SK-N-SH (cell line): ENCODE data around the gene BSPRY. TPM values are rescaled to one million over a fixed set of nuclear protein-coding genes. Genes with fewer than 3 reads are reported as not detected.

Source experiments
- CTCF ChIA-PET: fragments of 300-600, 350-600 bp; formaldehyde crosslinking; extraction: SDS; loops from one replicate; lab custom pipeline; 2021; lab: Yijun Ruan, JAX
- POLR2A ChIA-PET: fragments of 350-600 bp; sonication (Branson Sonifier 250); formaldehyde crosslinking; extraction: SDS; loops from one replicate; lab custom pipeline; 2020; ENCODE audit warnings: antibody characterized with exemption, inconsistent platforms; lab: Yijun Ruan, JAX
- DNase-seq: peaks from one replicate; pipeline ENCODE4 v3.0.0; 2012
- H2AFZ ChIP-seq: fragments of 200-600 bp; sonication (generic); 2 replicates; pipeline ENCODE4 v1.8.1; 2016; ENCODE audit warnings: antibody characterized with exemption, mild to moderate bottlenecking, low read depth
- H3F3A ChIP-seq: fragments of 200-600 bp; sonication (generic); replicated peaks from 2 replicates; pipeline ENCODE3; 2016; ENCODE audit warnings: antibody characterized with exemption, mild to moderate bottlenecking; ENCODE audit not compliant: insufficient read depth
- H3K27ac ChIP-seq, 2 experiments: fragments of 200-500 bp in 1 of 2; fragments of 200-600 bp in 1 of 2; sonication (Bioruptor generic) in 1 of 2; sonication (generic), shearing (Covaris generic) in 1 of 2; 2 replicates each; pipeline versions ENCODE4 v1.5.1 to v1.6.1; 2014 to 2016; ENCODE audit warnings: low read depth in 2 of 2, inconsistent platforms in 1 of 2, low read length in 1 of 2, mild to moderate bottlenecking in 1 of 2, mixed read lengths in 1 of 2
- H3K27me3 ChIP-seq: fragments of 200-600 bp; sonication (generic), shearing (Covaris generic); 2 replicates; pipeline ENCODE4 v1.6.1; 2016; ENCODE audit warnings: mixed run types; ENCODE audit not compliant: insufficient read depth
- H3K36me3 ChIP-seq, 2 experiments: fragments of 200-500 bp in 1 of 2; fragments of 200-600 bp in 1 of 2; sonication (Bioruptor generic) in 1 of 2; sonication (generic) in 1 of 2; replicated peaks in 1 of 2; 2 replicates each; pipeline versions ENCODE3 to v1.5.1; 2014 to 2016; ENCODE audit warnings: low read length in 1 of 2, mild to moderate bottlenecking in 1 of 2; ENCODE audit not compliant: insufficient read depth in 2 of 2, control insufficient read depth in 1 of 2
- H3K4me1 ChIP-seq, 2 experiments: fragments of 200-500 bp in 1 of 2; fragments of 200-600 bp in 1 of 2; sonication (Bioruptor generic) in 1 of 2; sonication (generic), shearing (Covaris generic) in 1 of 2; 2 replicates each; pipeline versions ENCODE4 v1.5.1 to v1.6.1; 2014 to 2016; ENCODE audit warnings: low read depth in 1 of 2, low read length in 1 of 2, mixed run types in 1 of 2; ENCODE audit not compliant: insufficient read depth in 2 of 2, control insufficient read depth in 1 of 2
- H3K4me2 ChIP-seq: fragments of 200-600 bp; sonication (generic), shearing (Covaris generic); 2 replicates; pipeline ENCODE4 v1.6.1; 2017; ENCODE audit warnings: mixed run types
- H3K4me3 ChIP-seq, 2 experiments: fragments of 200-500 bp in 1 of 2; fragments of 200-600 bp in 1 of 2; sonication (Bioruptor generic) in 1 of 2; sonication (generic), shearing (Covaris generic) in 1 of 2; 2 replicates each; pipeline versions ENCODE4 v1.5.1 to v1.8.1; 2014 to 2016; ENCODE audit warnings: low read depth in 2 of 2, inconsistent platforms in 1 of 2, low read length in 1 of 2, mild to moderate bottlenecking in 1 of 2, mixed read lengths in 1 of 2, moderate library complexity in 1 of 2
- H3K79me2 ChIP-seq: fragments of 200-600 bp; sonication (generic); 2 replicates; pipeline ENCODE4 v1.8.1; 2017; ENCODE audit warnings: mild to moderate bottlenecking; ENCODE audit not compliant: insufficient read depth
- H3K9ac ChIP-seq: fragments of 200-600 bp; sonication (generic); 2 replicates; pipeline ENCODE4 v1.6.1; 2017; ENCODE audit warnings: mixed run types
- H3K9me2 ChIP-seq: fragments of 200-600 bp; sonication (generic); 2 replicates; pipeline ENCODE4 v1.6.1; 2017; ENCODE audit warnings: mixed run types
- H3K9me3 ChIP-seq: fragments of 200-600 bp; sonication (generic); 2 replicates; pipeline ENCODE4 v1.6.1; 2017; ENCODE audit warnings: mixed run types, mild to moderate bottlenecking, moderate library complexity
- H4K20me1 ChIP-seq: fragments of 200-600 bp; sonication (generic); 2 replicates; pipeline ENCODE4 v1.6.1; 2017; ENCODE audit warnings: mild to moderate bottlenecking, mixed run types; ENCODE audit not compliant: insufficient read depth
- EP300 ChIP-seq, 2 experiments: IDR thresholded peaks; 2 replicates each; pipeline versions ENCODE4 v1.4.0 to v1.6.1; 2012; ENCODE audit warnings: borderline replicate concordance in 1 of 2, low read depth in 1 of 2, low read length in 1 of 2
- JUND ChIP-seq: IDR thresholded peaks from 2 replicates; pipeline ENCODE4 v1.4.0; 2012
- MXI1 ChIP-seq: IDR thresholded peaks from 2 replicates; pipeline ENCODE4 v1.6.1; 2012; ENCODE audit warnings: mild to moderate bottlenecking, low read depth, low read length, improper control_type of control experiment
- NFIC ChIP-seq: IDR thresholded peaks from 2 replicates; pipeline ENCODE4 v1.4.0; 2012; ENCODE audit warnings: borderline replicate concordance
- POLR2AphosphoS5 ChIP-seq: IDR thresholded peaks from 2 replicates; pipeline ENCODE4 v1.6.1; 2012; ENCODE audit warnings: low read depth, low read length
- RAD21 ChIP-seq: IDR thresholded peaks from 2 replicates; pipeline ENCODE4 v1.6.1; 2012; ENCODE audit warnings: mild to moderate bottlenecking, low read length
- SMC3 ChIP-seq: IDR thresholded peaks from 2 replicates; pipeline ENCODE4 v1.6.1; 2012; ENCODE audit warnings: low read depth, low read length, improper control_type of control experiment
- TCF12 ChIP-seq: IDR thresholded peaks from 2 replicates; pipeline ENCODE4 v1.4.0; 2012
- WGBS: methylation state at CpG from one replicate; pipeline ENCODE4 v1.1.6; 2017; ENCODE audit warnings: low lambda C conversion rate; 5-methylcytosine and 5-hydroxymethylcytosine counted together
- polyA plus RNA-seq, 3 experiments: library from polyadenylated mRNA; depleted of rRNA; stranded (reverse); fragments of >200 nt; gene quantifications; 2 replicates each; pipeline ENCODE4 v1.2.3, GENCODE V29; 2012
- TF ChIP-seq, protein P1 (sequence below): fragments of 150-350 bp; IDR thresholded peaks from 2 replicates; pipeline ENCODE4 v1.6.1; 2017; ENCODE audit warnings: antibody characterized with exemption, low read length, low read depth, borderline replicate concordance
- TF ChIP-seq, protein P2 (sequence below): IDR thresholded peaks from 2 replicates; pipeline ENCODE4 v1.4.0; 2012; ENCODE audit warnings: low read depth, borderline replicate concordance
- TF ChIP-seq, protein P3 (sequence below): fragments of 200-600 bp; sonication (generic); IDR thresholded peaks from 2 replicates; pipeline ENCODE4 v1.6.1; 2017; ENCODE audit warnings: antibody characterized with exemption, mild to moderate bottlenecking, moderate library complexity

Gene BSPRY
- polyA plus RNA-seq, 1 of the 3 experiments (the other 2 are of a cell fraction) = not detected

DNA sequence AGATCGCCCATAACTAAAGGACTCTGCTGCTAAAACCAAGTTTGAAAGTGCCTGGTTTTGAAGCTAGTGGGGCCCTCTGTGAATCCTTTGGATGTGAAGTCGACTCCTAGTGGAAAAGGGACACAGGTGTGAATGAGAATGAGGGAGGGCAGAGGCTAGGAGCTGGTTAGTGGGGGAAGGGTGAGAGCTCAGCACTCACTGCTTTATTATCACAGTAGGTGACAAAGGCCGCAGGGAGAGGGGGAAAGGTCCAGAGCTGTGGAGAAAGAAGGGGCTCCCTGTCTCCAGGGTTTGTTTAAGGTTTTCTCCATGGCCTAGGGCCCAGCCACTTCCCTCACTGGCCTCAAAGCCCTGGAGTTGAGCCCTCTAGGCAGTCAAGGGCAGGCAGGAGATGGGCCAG is 23.9 kb downstream of the BSPRY start:
- no peaks in the 10 kb centered on the region for H3K79me2 ChIP-seq
- H3K9me2 ChIP-seq = no peaks in the 10 kb centered on the region
- peaks cover 0 to 2% of the 10 kb centered on the region in 2 experiments; a peak in 1 of 4 replicates for H3K4me1 ChIP-seq
- no peak overlapping the region for H3K27ac ChIP-seq
- no peaks in the 10 kb centered on the region for H3F3A ChIP-seq
- no peak for DNase-seq
- 81% methylated on average over 3 of the region's 3 CpGs for WGBS
- H3K4me3 ChIP-seq = no peak overlapping the region
- no peak overlapping the region for H2AFZ ChIP-seq
- ChIA-PET CTCF (interaction anchor here (1.0 to 1.4 kb wide), 3 partner anchors 18 to 64 kb away, joined by 3 to 5 read pairs (median 3); partner anchors contain the start of gene ALAD), POLR2A (interaction anchor here (1.3 kb wide), 1 partner anchor 28 kb away, joined by 3 read pairs; the partner anchor contains the start of gene ALAD)
- no peak overlapping the region for H3K4me2 ChIP-seq
- TF ChIP-seq TCF12 (no peak), POLR2AphosphoS5 (no peak), JUND (no peak), RAD21 (no peak), NFIC (no peak), SMC3 (no peak)
- TF ChIP-seq, protein P1, sequence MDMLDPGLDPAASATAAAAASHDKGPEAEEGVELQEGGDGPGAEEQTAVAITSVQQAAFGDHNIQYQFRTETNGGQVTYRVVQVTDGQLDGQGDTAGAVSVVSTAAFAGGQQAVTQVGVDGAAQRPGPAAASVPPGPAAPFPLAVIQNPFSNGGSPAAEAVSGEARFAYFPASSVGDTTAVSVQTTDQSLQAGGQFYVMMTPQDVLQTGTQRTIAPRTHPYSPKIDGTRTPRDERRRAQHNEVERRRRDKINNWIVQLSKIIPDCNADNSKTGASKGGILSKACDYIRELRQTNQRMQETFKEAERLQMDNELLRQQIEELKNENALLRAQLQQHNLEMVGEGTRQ = no peak
- TF ChIP-seq, protein P2, sequence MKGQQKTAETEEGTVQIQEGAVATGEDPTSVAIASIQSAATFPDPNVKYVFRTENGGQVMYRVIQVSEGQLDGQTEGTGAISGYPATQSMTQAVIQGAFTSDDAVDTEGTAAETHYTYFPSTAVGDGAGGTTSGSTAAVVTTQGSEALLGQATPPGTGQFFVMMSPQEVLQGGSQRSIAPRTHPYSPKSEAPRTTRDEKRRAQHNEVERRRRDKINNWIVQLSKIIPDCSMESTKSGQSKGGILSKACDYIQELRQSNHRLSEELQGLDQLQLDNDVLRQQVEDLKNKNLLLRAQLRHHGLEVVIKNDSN = no peak
- no peaks in the 10 kb centered on the region for H4K20me1 ChIP-seq
- no peak overlapping the region for H3K9ac ChIP-seq
- H3K27me3 ChIP-seq = no peaks in the 10 kb centered on the region
- no peaks in the 10 kb centered on the region for H3K9me3 ChIP-seq
- H3K36me3 ChIP-seq = peaks cover 0 to 14% of the 10 kb centered on the region in 2 experiments

DNA sequence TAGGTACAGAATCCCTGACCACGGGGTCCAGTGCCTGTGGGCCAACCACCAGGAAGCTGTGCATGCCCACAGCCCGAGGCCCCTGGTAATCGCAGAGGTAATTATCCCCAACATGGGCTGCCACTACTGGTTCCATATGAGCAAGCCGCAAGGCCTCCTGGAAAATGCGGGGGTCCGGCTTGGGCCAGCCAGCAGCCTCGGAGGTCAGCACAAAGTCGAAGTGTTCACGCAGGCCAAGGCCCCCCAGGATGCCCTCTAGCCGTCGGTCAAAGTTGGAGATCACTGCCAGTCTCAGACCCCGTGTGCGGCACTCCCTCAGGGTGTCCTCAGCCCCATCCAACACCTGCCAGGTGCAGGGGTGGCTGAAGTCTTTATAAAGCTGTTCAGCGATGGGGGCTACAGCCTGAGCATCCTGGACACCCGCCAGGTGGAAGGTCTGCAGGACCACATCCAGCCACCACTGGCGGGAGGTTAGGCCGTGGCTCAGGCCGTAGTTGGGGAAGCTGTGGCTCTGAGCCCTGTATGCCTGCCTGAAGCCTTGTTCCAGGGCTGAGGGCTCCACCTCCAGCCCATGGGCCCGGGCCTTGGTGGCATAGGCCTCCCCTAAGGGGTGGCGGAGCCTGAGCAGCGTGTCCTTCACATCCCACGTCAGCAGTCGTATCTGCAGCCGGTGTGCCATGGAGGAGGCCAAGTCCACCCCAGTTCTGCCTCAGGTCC is 24.5 kb downstream of the BSPRY start:
- H3K36me3 ChIP-seq = peaks cover 0 to 14% of the 10 kb centered on the region in 2 experiments
- WGBS = 98% methylated on average over 8 of the region's 24 CpGs
- POLR2A ChIA-PET = no interaction called here

More for the DNA sequence above, 24.5 kb downstream of the BSPRY start:
- DNase-seq = no peak
- Histone ChIP-seq H3K9me3 (no peaks in the 10 kb centered on the region), H3K27me3 (no peaks in the 10 kb centered on the region), H4K20me1 (no peaks in the 10 kb centered on the region), H3K9me2 (no peaks in the 10 kb centered on the region), H3K4me3 (no peak overlapping the region), H3K79me2 (no peaks in the 10 kb centered on the region), H3K9ac (no peak overlapping the region), H3K4me1 (peaks cover 0 to 2% of the 10 kb centered on the region in 2 experiments; a peak in 1 of 4 replicates), H3K4me2 (no peak overlapping the region), H3F3A (no peaks in the 10 kb centered on the region), H3K27ac (no peak overlapping the region), H2AFZ (no peak overlapping the region)
- CTCF ChIA-PET = interaction anchor here (1.0 to 1.4 kb wide), 3 partner anchors 18 to 64 kb away, joined by 3 to 5 read pairs (median 3); partner anchors contain the start of gene ALAD
- no peak for TF ChIP-seq RAD21
- no peak for TF ChIP-seq MXI1
- TF ChIP-seq JUND = no peak
- TF ChIP-seq, protein P3, sequence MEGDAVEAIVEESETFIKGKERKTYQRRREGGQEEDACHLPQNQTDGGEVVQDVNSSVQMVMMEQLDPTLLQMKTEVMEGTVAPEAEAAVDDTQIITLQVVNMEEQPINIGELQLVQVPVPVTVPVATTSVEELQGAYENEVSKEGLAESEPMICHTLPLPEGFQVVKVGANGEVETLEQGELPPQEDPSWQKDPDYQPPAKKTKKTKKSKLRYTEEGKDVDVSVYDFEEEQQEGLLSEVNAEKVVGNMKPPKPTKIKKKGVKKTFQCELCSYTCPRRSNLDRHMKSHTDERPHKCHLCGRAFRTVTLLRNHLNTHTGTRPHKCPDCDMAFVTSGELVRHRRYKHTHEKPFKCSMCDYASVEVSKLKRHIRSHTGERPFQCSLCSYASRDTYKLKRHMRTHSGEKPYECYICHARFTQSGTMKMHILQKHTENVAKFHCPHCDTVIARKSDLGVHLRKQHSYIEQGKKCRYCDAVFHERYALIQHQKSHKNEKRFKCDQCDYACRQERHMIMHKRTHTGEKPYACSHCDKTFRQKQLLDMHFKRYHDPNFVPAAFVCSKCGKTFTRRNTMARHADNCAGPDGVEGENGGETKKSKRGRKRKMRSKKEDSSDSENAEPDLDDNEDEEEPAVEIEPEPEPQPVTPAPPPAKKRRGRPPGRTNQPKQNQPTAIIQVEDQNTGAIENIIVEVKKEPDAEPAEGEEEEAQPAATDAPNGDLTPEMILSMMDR = no peak
- TF ChIP-seq EP300 (IDR thresholded peaks at IDR 0.05; ENCODE audit: borderline replicate concordance in 1 of 2, low read depth in 1 of 2, low read length in 1 of 2) = no peak
- TF ChIP-seq NFIC = no peak
- TF ChIP-seq, all 33 proteins: peak for 0
